WTC11 (cell line): ENCODE measurements around the gene FES. TPM values are rescaled to one million over a fixed set of nuclear protein-coding genes. Genes with fewer than 3 reads are reported as not detected.

Experiments
- ATAC-seq: fragments of 200-7000 bp; cut with Tn5 transposase; 2 replicates; pipeline ENCODE4 v1.10.0; 2021; ENCODE audit warnings: mild to moderate bottlenecking, moderate library complexity
- CTCF ChIA-PET: fragments of 300-600 bp; sonication (Branson Sonifier 250); formaldehyde crosslinking; loops from one replicate; lab custom pipeline; 2021; ENCODE audit warnings: antibody characterized with exemption; lab: Charles Lee
- POLR2A ChIA-PET: fragments of 350-600 bp; sonication (Branson Sonifier 250); formaldehyde crosslinking; loops from one replicate; lab custom pipeline; 2021; ENCODE audit warnings: antibody characterized with exemption; lab: Charles Lee
- DNase-seq: peaks from one replicate; pipeline ENCODE4 v3.0.0; 2021; ENCODE audit warnings: low spot score
- H3K27ac Mint-ChIP-seq: 2 replicates; pipeline ENCODE4 v1.8.0; 2021; ENCODE audit warnings: mixed read lengths
- H3K27me3 Mint-ChIP-seq: 2 replicates; pipeline ENCODE4 v1.8.0; 2021; ENCODE audit warnings: low read depth, mild to moderate bottlenecking, moderate library complexity, mixed read lengths
- H3K36me3 Mint-ChIP-seq: 2 replicates; pipeline ENCODE4 v1.8.0; 2021; ENCODE audit warnings: mixed read lengths
- H3K4me1 Mint-ChIP-seq: 2 replicates; pipeline ENCODE4 v1.8.0; 2022; ENCODE audit warnings: mixed read lengths
- H3K4me3 Mint-ChIP-seq: 2 replicates; pipeline ENCODE4 v1.8.0; 2021; ENCODE audit warnings: mild to moderate bottlenecking, moderate library complexity, mixed read lengths
- H3K9me3 Mint-ChIP-seq: 2 replicates; pipeline ENCODE4 v1.8.0; 2021; ENCODE audit warnings: mixed read lengths
- FOXP1 ChIP-seq: sonication (generic); formaldehyde crosslinking; IDR thresholded peaks from 2 replicates; pipeline ENCODE4 v1.8.0; 2022; ENCODE audit warnings: missing genetic modification reagents, mild to moderate bottlenecking, moderate library complexity, borderline replicate concordance
- GABPB1 ChIP-seq: sonication (generic); formaldehyde crosslinking; IDR thresholded peaks from 2 replicates; pipeline ENCODE4 v1.8.1; 2023; ENCODE audit warnings: mild to moderate bottlenecking, missing genetic modification reagents
- GTF2I ChIP-seq: fragments of 250-450 bp; sonication (Bioruptor Pico); conservative IDR thresholded peaks from 2 replicates; pipeline ENCODE4 v1.4.0; 2021; ENCODE audit warnings: mild to moderate bottlenecking
- NFE2L1 ChIP-seq: sonication (generic); formaldehyde crosslinking; IDR thresholded peaks from 2 replicates; pipeline ENCODE4 v1.8.1; 2023; ENCODE audit warnings: missing genetic modification reagents
- NFYB ChIP-seq: sonication (generic); formaldehyde crosslinking; conservative IDR thresholded peaks from 2 replicates; pipeline ENCODE4 v1.8.0; 2022; ENCODE audit warnings: low read depth, missing genetic modification reagents
- SP1 ChIP-seq: sonication (generic); formaldehyde crosslinking; conservative IDR thresholded peaks from 2 replicates; pipeline ENCODE4 v1.8.1; 2022; ENCODE audit warnings: missing genetic modification reagents
- TCF7 ChIP-seq: sonication (generic); formaldehyde crosslinking; IDR thresholded peaks from 2 replicates; pipeline ENCODE4 v1.8.0; 2022; ENCODE audit warnings: mild to moderate bottlenecking, low read depth, missing genetic modification reagents, moderate library complexity
- ZNF121 ChIP-seq: sonication (generic); formaldehyde crosslinking; IDR thresholded peaks from 2 replicates; pipeline ENCODE4 v1.8.0; 2023; ENCODE audit warnings: missing genetic modification reagents
- ZNF219 ChIP-seq: sonication (generic); formaldehyde crosslinking; IDR thresholded peaks from 2 replicates; pipeline ENCODE4 v1.8.0; 2023; ENCODE audit warnings: missing genetic modification reagents, mild to moderate bottlenecking, borderline replicate concordance
- ZNF416 ChIP-seq: fragments of 250-450 bp; sonication (Bioruptor Pico); IDR thresholded peaks from 2 replicates; pipeline ENCODE4 v1.9.0; 2021; ENCODE audit warnings: mild to moderate bottlenecking, inconsistent platforms
- total RNA-seq: library from RNA; stranded (reverse); gene quantifications from 3 replicates; pipeline ENCODE4 v1.2.3, GENCODE V29; 2021
- TF ChIP-seq, protein P1 (sequence below): sonication (generic); formaldehyde crosslinking; IDR thresholded peaks from 2 replicates; pipeline ENCODE4 v1.8.0; 2023; ENCODE audit warnings: missing genetic modification reagents, mild to moderate bottlenecking, borderline replicate concordance
- TF ChIP-seq, protein P2 (sequence below): sonication (generic); formaldehyde crosslinking; IDR thresholded peaks from 2 replicates; pipeline ENCODE4 v1.8.0; 2022; ENCODE audit warnings: mild to moderate bottlenecking, missing genetic modification reagents
- TF ChIP-seq, protein P3 (sequence below): fragments of 250-450 bp; sonication (Bioruptor Pico); IDR thresholded peaks from 2 replicates; pipeline ENCODE4 v1.9.0; 2021; ENCODE audit warnings: mild to moderate bottlenecking
- TF ChIP-seq, protein P4 (sequence below): sonication (generic); formaldehyde crosslinking; IDR thresholded peaks from 2 replicates; pipeline ENCODE4 v1.8.1; 2022; ENCODE audit warnings: mild to moderate bottlenecking, missing genetic modification reagents, moderate library complexity, borderline replicate concordance
- TF ChIP-seq, protein P5 (sequence below): sonication (generic); formaldehyde crosslinking; IDR thresholded peaks from 2 replicates; pipeline ENCODE4 v1.8.1; 2023; ENCODE audit warnings: mild to moderate bottlenecking, missing genetic modification reagents

The FES gene
- total RNA-seq, 1 experiment from 2014 or later = 10.0 TPM

DNA sequence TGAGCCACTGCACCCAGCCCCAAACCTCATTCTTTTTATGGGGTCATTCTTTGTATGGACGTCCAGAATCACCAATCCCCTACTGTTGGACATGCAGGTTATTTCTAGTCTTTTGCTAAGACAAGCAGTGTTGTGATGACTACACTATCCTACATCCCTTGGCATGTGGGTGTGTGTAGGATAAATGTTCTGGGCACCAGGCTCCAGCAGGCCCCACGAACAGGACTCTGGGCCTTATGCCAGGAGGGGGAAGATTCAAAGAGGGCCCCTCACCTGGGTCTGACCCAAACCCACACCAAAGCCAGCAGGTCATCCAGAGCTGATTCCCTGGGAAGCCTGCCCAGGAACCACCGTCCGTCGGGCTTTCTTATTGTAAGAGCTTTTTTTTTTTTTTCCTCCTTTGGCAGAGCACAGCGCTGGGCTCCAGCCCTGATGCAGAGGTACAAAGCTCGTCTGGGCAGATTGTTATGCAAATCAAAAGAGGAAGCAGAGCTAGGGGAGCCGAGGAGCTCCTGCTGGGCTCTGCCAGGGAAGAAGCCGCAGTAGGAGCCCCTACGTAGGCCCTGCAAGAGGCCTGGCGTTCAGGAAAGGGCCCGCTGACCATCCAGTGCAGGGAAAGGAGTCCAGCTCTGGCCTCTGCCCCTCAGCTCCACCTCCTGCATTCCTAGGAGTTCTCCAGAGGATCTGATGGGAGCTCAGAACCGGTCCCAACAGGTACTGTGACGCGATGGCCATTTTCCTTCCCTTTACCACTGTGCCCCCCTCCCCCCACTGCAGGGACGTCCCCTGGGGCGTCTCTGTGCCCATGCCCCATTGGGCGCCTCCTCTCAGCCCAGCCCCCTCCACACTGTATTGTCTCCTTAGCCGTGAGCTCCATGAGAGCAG lies 44.9 kb upstream of the FES start (continued):
- TF ChIP-seq NFYB (CRISPR knock-in tag) (no peak), SP1 (peak; percentile 56; the same call in 1 of the 2 replicates), ZNF219 (CRISPR knock-in tag) (no peak), FOXP1 (CRISPR knock-in tag) (peak; percentile 49; the same call in 1 of the 2 replicates)

DNA sequence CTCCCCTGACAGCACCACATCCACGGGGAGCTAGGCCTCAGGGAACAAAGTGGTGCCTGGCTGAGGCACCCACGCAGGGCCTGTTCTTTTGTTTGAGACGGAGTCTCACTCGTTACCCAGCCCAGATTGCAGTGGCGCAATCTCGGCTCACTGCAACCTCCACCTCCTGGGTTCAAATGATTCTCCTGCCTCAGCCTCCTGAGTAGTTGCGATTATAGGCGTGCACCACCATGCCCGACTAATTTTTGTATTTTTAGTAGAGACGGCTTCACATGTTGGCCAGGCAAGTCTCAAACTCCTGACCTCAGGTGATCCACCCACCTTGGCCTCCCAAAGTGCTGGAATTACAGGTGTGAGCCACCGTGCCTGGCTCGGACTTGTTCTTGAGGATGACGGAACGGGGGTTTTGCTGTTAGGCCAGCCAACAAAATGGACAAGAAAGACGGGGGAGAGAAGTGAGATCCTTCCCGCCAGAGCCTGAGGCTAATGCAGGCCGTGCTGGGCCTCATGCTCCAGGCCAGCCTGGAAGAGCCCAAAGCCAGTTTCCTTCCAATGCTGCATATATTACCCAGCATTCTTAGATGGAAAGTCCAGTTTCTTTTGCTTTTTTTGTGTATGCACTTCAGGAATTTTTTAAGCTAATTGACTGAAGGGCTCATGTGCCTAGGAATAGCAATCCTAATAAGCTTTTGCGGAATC lies 44.0 kb upstream of the FES start:
- POLR2A ChIA-PET = interaction anchor here (0.6 to 3.1 kb wide), 3 partner anchors 16 to 30 kb away, joined by 3 to 22 read pairs (median 4); partner anchors contain the start of gene FURIN
- no peak for DNase-seq
- H3K36me3 Mint-ChIP-seq = no peaks in the 10 kb centered on the region

DNA sequence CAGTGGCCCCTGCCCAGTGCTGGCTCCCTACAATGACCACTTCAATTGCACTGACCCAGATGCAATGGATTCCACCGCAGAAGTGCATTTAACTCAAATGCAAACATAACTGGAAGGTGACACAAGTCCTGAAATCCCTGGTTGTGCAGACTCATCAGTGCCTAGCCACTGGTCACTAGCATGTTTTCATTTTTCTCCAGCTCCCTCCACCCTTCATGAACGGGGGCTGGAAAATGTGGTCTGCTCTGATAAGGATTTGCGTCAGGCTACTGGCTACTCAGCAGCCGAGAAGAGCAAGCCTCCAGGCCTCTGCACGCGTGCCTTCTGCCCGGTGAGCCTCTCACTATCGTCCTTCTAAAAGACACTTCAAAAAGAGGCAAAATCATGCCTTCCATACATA lies 43.4 kb upstream of the FES start:
- peaks cover 49% of the 10 kb centered on the region for H3K4me1 Mint-ChIP-seq
- CTCF ChIA-PET = interaction anchor here (2.1 to 3.3 kb wide), 3 partner anchors 23 to 91 kb away, joined by 7 to 26 read pairs (median 12); partner anchors contain the start of gene HDDC3
- TF ChIP-seq NFE2L1 (CRISPR knock-in tag) (no peak), ZNF416 (CRISPR knock-in tag) (no peak)
- TF ChIP-seq, protein P1, sequence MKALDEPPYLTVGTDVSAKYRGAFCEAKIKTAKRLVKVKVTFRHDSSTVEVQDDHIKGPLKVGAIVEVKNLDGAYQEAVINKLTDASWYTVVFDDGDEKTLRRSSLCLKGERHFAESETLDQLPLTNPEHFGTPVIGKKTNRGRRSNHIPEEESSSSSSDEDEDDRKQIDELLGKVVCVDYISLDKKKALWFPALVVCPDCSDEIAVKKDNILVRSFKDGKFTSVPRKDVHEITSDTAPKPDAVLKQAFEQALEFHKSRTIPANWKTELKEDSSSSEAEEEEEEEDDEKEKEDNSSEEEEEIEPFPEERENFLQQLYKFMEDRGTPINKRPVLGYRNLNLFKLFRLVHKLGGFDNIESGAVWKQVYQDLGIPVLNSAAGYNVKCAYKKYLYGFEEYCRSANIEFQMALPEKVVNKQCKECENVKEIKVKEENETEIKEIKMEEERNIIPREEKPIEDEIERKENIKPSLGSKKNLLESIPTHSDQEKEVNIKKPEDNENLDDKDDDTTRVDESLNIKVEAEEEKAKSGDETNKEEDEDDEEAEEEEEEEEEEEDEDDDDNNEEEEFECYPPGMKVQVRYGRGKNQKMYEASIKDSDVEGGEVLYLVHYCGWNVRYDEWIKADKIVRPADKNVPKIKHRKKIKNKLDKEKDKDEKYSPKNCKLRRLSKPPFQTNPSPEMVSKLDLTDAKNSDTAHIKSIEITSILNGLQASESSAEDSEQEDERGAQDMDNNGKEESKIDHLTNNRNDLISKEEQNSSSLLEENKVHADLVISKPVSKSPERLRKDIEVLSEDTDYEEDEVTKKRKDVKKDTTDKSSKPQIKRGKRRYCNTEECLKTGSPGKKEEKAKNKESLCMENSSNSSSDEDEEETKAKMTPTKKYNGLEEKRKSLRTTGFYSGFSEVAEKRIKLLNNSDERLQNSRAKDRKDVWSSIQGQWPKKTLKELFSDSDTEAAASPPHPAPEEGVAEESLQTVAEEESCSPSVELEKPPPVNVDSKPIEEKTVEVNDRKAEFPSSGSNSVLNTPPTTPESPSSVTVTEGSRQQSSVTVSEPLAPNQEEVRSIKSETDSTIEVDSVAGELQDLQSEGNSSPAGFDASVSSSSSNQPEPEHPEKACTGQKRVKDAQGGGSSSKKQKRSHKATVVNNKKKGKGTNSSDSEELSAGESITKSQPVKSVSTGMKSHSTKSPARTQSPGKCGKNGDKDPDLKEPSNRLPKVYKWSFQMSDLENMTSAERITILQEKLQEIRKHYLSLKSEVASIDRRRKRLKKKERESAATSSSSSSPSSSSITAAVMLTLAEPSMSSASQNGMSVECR (CRISPR knock-in tag) = no peak
- DNase-seq = no peak
- peak overlapping the region; percentile 68 for H3K27ac Mint-ChIP-seq
- no peaks in the 10 kb centered on the region for H3K36me3 Mint-ChIP-seq
- H3K4me3 Mint-ChIP-seq = no peak overlapping the region
- POLR2A ChIA-PET = interaction anchor here (0.6 to 3.1 kb wide), 2 partner anchors 15 to 29 kb away, joined by 4 to 22 read pairs; partner anchors contain the start of gene FURIN
- ATAC-seq = no peak
- H3K27me3 Mint-ChIP-seq = no peaks in the 10 kb centered on the region
- H3K9me3 Mint-ChIP-seq = no peaks in the 10 kb centered on the region

More for the DNA sequence above, 44.0 kb upstream of the FES start:
- Mint-ChIP-seq H3K4me1 (peaks cover 49% of the 10 kb centered on the region), H3K27ac (peak overlapping the region; percentile 93), H3K27me3 (no peaks in the 10 kb centered on the region), H3K9me3 (no peaks in the 10 kb centered on the region), H3K4me3 (peak overlapping the region; percentile 22)
- no peak for ATAC-seq
- CTCF ChIA-PET = interaction anchor here (1.0 to 3.3 kb wide), 8 partner anchors 14 to 193 kb away, joined by 3 to 29 read pairs (median 8); partner anchors contain the start of gene HDDC3
- TF ChIP-seq GTF2I (0 out of 2 replicates have a peak, but pooled peaks have one; percentile 54), ZNF121 (CRISPR knock-in tag) (0 out of 2 replicates have a peak, but pooled peaks have one; percentile 30)
- TF ChIP-seq, protein P2, sequence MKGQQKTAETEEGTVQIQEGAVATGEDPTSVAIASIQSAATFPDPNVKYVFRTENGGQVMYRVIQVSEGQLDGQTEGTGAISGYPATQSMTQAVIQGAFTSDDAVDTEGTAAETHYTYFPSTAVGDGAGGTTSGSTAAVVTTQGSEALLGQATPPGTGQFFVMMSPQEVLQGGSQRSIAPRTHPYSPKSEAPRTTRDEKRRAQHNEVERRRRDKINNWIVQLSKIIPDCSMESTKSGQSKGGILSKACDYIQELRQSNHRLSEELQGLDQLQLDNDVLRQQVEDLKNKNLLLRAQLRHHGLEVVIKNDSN (CRISPR knock-in tag) = no peak

DNA sequence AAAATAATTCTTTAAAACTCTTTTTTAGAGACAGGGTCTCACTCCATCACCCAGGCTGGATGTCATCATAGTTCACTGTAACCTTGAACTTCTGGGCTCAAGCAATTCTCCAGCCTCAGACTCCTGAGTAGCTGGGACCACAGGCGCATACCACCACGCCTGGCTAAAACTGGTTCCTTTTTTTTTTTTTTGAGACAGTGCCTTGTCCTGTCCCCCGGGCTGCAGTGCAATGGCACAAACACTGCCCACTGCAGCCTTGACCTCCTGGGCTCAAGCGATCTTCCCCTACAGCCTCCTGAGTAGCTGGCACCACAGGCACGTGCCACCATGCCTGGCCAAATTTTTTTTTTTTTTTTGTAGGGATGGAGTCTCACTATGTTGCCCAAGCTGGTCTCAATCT lies 39.6 kb upstream of the FES start:
- Mint-ChIP-seq H3K36me3 (no peaks in the 10 kb centered on the region), H3K27ac (no peak overlapping the region)
- TF ChIP-seq GABPB1 (CRISPR knock-in tag) (no peak), TCF7 (CRISPR knock-in tag) (no peak), NFYB (CRISPR knock-in tag) (no peak)
- TF ChIP-seq, protein P3, sequence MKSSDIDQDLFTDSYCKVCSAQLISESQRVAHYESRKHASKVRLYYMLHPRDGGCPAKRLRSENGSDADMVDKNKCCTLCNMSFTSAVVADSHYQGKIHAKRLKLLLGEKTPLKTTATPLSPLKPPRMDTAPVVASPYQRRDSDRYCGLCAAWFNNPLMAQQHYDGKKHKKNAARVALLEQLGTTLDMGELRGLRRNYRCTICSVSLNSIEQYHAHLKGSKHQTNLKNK (CRISPR knock-in tag) = no peak
- TF ChIP-seq, protein P4, sequence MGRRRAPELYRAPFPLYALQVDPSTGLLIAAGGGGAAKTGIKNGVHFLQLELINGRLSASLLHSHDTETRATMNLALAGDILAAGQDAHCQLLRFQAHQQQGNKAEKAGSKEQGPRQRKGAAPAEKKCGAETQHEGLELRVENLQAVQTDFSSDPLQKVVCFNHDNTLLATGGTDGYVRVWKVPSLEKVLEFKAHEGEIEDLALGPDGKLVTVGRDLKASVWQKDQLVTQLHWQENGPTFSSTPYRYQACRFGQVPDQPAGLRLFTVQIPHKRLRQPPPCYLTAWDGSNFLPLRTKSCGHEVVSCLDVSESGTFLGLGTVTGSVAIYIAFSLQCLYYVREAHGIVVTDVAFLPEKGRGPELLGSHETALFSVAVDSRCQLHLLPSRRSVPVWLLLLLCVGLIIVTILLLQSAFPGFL = no peak
- TF ChIP-seq, protein P5, sequence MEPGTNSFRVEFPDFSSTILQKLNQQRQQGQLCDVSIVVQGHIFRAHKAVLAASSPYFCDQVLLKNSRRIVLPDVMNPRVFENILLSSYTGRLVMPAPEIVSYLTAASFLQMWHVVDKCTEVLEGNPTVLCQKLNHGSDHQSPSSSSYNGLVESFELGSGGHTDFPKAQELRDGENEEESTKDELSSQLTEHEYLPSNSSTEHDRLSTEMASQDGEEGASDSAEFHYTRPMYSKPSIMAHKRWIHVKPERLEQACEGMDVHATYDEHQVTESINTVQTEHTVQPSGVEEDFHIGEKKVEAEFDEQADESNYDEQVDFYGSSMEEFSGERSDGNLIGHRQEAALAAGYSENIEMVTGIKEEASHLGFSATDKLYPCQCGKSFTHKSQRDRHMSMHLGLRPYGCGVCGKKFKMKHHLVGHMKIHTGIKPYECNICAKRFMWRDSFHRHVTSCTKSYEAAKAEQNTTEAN (CRISPR knock-in tag) = no peak

More for the DNA sequence above, 39.6 kb upstream of the FES start:
- POLR2A ChIA-PET = no interaction called here
- H3K9me3 Mint-ChIP-seq = no peaks in the 10 kb centered on the region
- CTCF ChIA-PET = interaction anchor here (0.8 to 2.8 kb wide), 2 partner anchors 59 to 87 kb away, joined by 3 to 8 read pairs; partner anchors contain the start of gene HDDC3
- ATAC-seq (no peak), DNase-seq (no peak)
- peaks cover 20% of the 10 kb centered on the region for H3K4me1 Mint-ChIP-seq
- H3K4me3 Mint-ChIP-seq = no peak overlapping the region
- H3K27me3 Mint-ChIP-seq = no peaks in the 10 kb centered on the region
